HEK293 (cell line): Measurements from ENCODE around the gene ZDHHC1.

Source experiments
- ELK4 ChIP-seq: IDR thresholded peaks from 2 replicates; pipeline ENCODE4 v1.6.1; 2011; ENCODE audit warnings: mild to moderate bottlenecking, low read depth, low read length, borderline replicate concordance
- MYNN ChIP-seq: fragments of 450-650 bp; formaldehyde crosslinking; IDR thresholded peaks from 2 replicates; pipeline ENCODE4 v1.5.1; 2016; ENCODE audit warnings: missing biosample characterization, missing genetic modification characterization, borderline replicate concordance
- SETDB1 ChIP-seq: IDR thresholded peaks from one replicate; pipeline ENCODE4 v1.6.1; 2017; ENCODE audit warnings: mild to moderate bottlenecking, low read length, moderate library complexity, mixed read lengths; ENCODE audit not compliant: insufficient read length
- ZBTB44 ChIP-seq: fragments of 450-650 bp; IDR thresholded peaks from 2 replicates; pipeline ENCODE4 v1.5.1; 2018; ENCODE audit warnings: missing biosample characterization, mild to moderate bottlenecking, missing genetic modification characterization
- ZFP69B ChIP-seq: fragments of 450-650 bp; formaldehyde crosslinking; IDR thresholded peaks from 2 replicates; pipeline ENCODE4 v1.5.1; 2016; ENCODE audit warnings: missing biosample characterization, missing genetic modification characterization
- ZNF114 ChIP-seq: fragments of 450-650 bp; formaldehyde crosslinking; IDR thresholded peaks from 2 replicates; pipeline ENCODE4 v1.5.0; 2017; ENCODE audit warnings: missing biosample characterization, missing genetic modification characterization
- ZNF138 ChIP-seq: fragments of 450-650 bp; formaldehyde crosslinking; IDR thresholded peaks from 2 replicates; pipeline ENCODE4 v1.5.1; 2016; ENCODE audit warnings: missing biosample characterization, missing genetic modification characterization, borderline replicate concordance
- ZNF18 ChIP-seq: fragments of 450-650 bp; formaldehyde crosslinking; IDR thresholded peaks from 2 replicates; pipeline ENCODE4 v1.5.1; 2016; ENCODE audit warnings: missing biosample characterization, missing genetic modification characterization
- ZNF221 ChIP-seq: fragments of 450-650 bp; formaldehyde crosslinking; IDR thresholded peaks from 2 replicates; pipeline ENCODE4 v1.5.1; 2017; ENCODE audit warnings: missing biosample characterization, missing genetic modification characterization, borderline replicate concordance
- ZNF223 ChIP-seq: fragments of 450-650 bp; formaldehyde crosslinking; IDR thresholded peaks from 2 replicates; pipeline ENCODE4 v1.5.1; 2016; ENCODE audit warnings: missing biosample characterization, missing genetic modification characterization
- ZNF248 ChIP-seq: fragments of 450-650 bp; formaldehyde crosslinking; IDR thresholded peaks from 2 replicates; pipeline ENCODE4 v1.5.1; 2017; ENCODE audit warnings: missing biosample characterization, missing genetic modification characterization
- ZNF266 ChIP-seq: fragments of 450-650 bp; formaldehyde crosslinking; IDR thresholded peaks from 2 replicates; pipeline ENCODE4 v1.5.1; 2016; ENCODE audit warnings: missing biosample characterization, missing genetic modification characterization, low read depth
- ZNF404 ChIP-seq: fragments of 450-650 bp; formaldehyde crosslinking; IDR thresholded peaks from 2 replicates; pipeline ENCODE4 v1.5.1; 2017; ENCODE audit warnings: missing biosample characterization, missing genetic modification characterization
- ZNF426 ChIP-seq: fragments of 450-650 bp; formaldehyde crosslinking; IDR thresholded peaks from 2 replicates; pipeline ENCODE4 v1.5.1; 2017; ENCODE audit warnings: missing biosample characterization, missing genetic modification characterization, mild to moderate bottlenecking, inconsistent platforms, moderate library complexity
- ZNF449 ChIP-seq: fragments of 450-650 bp; formaldehyde crosslinking; IDR thresholded peaks from 2 replicates; pipeline ENCODE4 v1.5.1; 2017; ENCODE audit warnings: missing biosample characterization, mild to moderate bottlenecking, missing genetic modification characterization, moderate library complexity
- ZNF473 ChIP-seq: fragments of 450-650 bp; formaldehyde crosslinking; IDR thresholded peaks from 2 replicates; pipeline ENCODE4 v1.5.1; 2017; ENCODE audit warnings: missing biosample characterization, missing genetic modification characterization
- ZNF518A ChIP-seq: fragments of 450-650 bp; formaldehyde crosslinking; conservative IDR thresholded peaks from 2 replicates; pipeline ENCODE4 v1.5.1; 2016; ENCODE audit warnings: low read depth, missing biosample characterization, missing genetic modification characterization
- ZNF555 ChIP-seq: fragments of 450-650 bp; formaldehyde crosslinking; conservative IDR thresholded peaks from 2 replicates; pipeline ENCODE4 v1.5.1; 2017; ENCODE audit warnings: missing biosample characterization, mild to moderate bottlenecking, missing genetic modification characterization, inconsistent platforms
- ZNF623 ChIP-seq: fragments of 450-650 bp; formaldehyde crosslinking; IDR thresholded peaks from 2 replicates; pipeline ENCODE4 v1.5.1; 2016; ENCODE audit warnings: missing biosample characterization, missing genetic modification characterization
- ZNF692 ChIP-seq: fragments of 450-650 bp; formaldehyde crosslinking; IDR thresholded peaks from 2 replicates; pipeline ENCODE4 v1.5.1; 2016; ENCODE audit warnings: missing biosample characterization, missing genetic modification characterization
- ZNF701 ChIP-seq: fragments of 450-650 bp; formaldehyde crosslinking; IDR thresholded peaks from 2 replicates; pipeline ENCODE4 v1.5.1; 2016; ENCODE audit warnings: missing biosample characterization, missing genetic modification characterization

ZDHHC1 gene

GRCh38 chr16:67415872-67416793 lies at the start of gene ZDHHC1 (continued):
- TF ChIP-seq ZBTB44 (tag by site-specific recombination) (no peak), ZNF555 (tag by site-specific recombination) (no peak), MYNN (tag by site-specific recombination) (no peak), ZNF426 (tag by site-specific recombination) (no peak), ZNF248 (no peak), ELK4 (no peak), ZNF221 (tag by site-specific recombination) (no peak), ZNF18 (no peak), ZNF266 (no peak), ZFP69B (tag by site-specific recombination) (0 out of 2 replicates have a peak, but pooled peaks have one; percentile 75), ZNF623 (tag by site-specific recombination) (no peak), ZNF223 (no peak), ZNF449 (tag by site-specific recombination) (peak; percentile 58; the same call in 1 of the 2 replicates), ZNF692 (peak; percentile 92), ZNF518A (tag by site-specific recombination) (no peak), ZNF138 (tag by site-specific recombination) (no peak), ZNF404 (tag by site-specific recombination) (no peak), ZNF701 (tag by site-specific recombination) (no peak), SETDB1 (no peak), ZNF473 (no peak), ZNF114 (tag by site-specific recombination) (no peak)
